OCI-LY7 (cell line): ENCODE data around the gene MYO3A.

Experiments
- EZH2phosphoT487 ChIP-seq: fragments of 200-600 bp; sonication (generic); IDR thresholded peaks from 2 replicates; pipeline ENCODE4 v1.6.1; 2018; ENCODE audit warnings: low read depth, borderline replicate concordance, mild to moderate bottlenecking, mixed run types, antibody characterized with exemption, low read length, moderate library complexity, mixed read lengths
- TF ChIP-seq, protein P1 (sequence below): fragments of 200-600 bp; sonication (generic); conservative IDR thresholded peaks from 2 replicates; pipeline ENCODE4 v1.5.1; 2014; ENCODE audit warnings: mild to moderate bottlenecking, antibody characterized with exemption, low read length, moderate library complexity, mixed read lengths

DNA sequence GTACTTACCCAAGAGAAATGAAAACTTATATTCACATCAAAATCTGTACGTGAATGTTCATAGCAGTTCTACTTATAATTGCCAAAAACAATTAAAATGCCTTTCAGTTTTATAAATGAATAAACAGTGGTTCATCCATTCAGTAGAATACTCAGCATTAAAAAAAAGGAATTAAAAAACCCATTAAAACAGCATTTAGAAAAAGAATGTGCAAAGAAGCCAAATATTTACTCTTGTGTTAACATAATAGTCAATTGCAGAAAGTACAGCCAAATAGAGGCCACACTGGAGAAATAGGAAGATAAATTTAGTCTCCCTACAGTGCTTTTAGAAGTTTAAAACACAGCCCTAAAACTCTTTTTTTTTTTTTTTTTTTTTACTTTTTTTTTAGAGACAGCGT lies 54.6 kb downstream of the MYO3A start:
- TF ChIP-seq, protein P1, sequence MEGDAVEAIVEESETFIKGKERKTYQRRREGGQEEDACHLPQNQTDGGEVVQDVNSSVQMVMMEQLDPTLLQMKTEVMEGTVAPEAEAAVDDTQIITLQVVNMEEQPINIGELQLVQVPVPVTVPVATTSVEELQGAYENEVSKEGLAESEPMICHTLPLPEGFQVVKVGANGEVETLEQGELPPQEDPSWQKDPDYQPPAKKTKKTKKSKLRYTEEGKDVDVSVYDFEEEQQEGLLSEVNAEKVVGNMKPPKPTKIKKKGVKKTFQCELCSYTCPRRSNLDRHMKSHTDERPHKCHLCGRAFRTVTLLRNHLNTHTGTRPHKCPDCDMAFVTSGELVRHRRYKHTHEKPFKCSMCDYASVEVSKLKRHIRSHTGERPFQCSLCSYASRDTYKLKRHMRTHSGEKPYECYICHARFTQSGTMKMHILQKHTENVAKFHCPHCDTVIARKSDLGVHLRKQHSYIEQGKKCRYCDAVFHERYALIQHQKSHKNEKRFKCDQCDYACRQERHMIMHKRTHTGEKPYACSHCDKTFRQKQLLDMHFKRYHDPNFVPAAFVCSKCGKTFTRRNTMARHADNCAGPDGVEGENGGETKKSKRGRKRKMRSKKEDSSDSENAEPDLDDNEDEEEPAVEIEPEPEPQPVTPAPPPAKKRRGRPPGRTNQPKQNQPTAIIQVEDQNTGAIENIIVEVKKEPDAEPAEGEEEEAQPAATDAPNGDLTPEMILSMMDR: no peak
- TF ChIP-seq EZH2phosphoT487: no peak
